ENCODE data around the gene FAT1.

The FAT1 gene

DNA sequence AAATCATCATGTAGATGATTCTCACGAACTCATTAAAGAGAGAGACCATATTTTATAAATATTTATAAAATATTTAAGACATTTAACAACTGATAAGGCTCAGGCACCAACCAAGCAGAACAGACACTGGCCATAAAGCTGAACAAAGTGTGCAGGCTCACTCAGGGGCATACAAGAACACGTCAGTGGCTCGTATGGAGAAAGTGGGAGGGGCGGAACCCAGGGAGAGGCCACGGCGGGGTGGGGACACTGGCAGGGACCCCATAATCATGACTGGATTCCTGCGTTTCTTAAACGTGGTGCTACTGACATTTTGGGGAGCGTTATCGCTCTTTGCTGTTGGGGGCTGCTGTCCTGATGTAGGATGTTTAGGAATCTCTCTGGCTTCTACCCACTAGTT, 31.3 kb upstream of the FAT1 start:
- DNase-seq: no peak

GRCh38 chr4:186752325-186752724, 28.7 kb upstream of the FAT1 start:
- no peak for DNase-seq

DNA sequence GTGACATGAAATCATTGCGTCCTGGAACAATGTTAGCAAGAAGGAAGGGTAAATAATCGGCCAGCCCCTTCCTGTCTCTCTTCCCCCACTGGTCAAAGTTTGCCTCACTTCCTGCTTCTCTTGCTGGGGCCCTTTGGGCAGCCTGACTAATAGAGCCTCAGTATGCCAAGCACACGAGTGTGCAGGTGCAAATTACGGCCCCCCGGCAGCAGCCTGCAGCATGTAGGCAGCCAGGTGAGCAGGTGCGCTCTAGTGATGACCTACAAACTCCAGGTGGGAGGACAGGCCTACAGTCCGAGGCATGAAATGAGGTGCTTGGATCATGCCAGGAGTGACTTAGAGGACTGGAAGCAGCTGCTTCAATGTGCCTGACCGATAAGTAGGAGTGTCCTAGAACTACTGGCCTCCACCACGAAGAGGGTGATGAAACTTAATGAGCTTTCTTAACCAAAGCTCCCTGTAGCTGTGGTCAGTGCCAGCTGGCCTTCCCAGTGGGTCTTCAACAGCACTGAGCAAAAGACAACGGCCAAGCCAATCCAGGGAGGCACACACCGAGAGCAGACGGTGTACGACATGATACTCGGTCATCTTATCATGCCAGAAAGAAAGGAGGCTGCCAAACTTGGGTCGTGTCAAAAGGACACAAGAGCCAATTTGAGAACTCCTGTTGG, 26.1 kb upstream of the FAT1 start:
- DNase-seq: no peak

- no peak for DNase-seq
Observed at GRCh38 chr4:186746581-186746980, 22.9 kb upstream of the FAT1 start.

GRCh38 chr4:186743261-186743660, 19.6 kb upstream of the FAT1 start:
- DNase-seq: no peak

- DNase-seq: peak; percentile 28
Observed at GRCh38 chr4:186740822-186741221, 17.2 kb upstream of the FAT1 start.

GRCh38 chr4:186739802-186740434, 16.3 kb upstream of the FAT1 start:
- DNase-seq: peak; percentile 80

GRCh38 chr4:186739317-186739716, 15.7 kb upstream of the FAT1 start:
- DNase-seq: no peak

DNA sequence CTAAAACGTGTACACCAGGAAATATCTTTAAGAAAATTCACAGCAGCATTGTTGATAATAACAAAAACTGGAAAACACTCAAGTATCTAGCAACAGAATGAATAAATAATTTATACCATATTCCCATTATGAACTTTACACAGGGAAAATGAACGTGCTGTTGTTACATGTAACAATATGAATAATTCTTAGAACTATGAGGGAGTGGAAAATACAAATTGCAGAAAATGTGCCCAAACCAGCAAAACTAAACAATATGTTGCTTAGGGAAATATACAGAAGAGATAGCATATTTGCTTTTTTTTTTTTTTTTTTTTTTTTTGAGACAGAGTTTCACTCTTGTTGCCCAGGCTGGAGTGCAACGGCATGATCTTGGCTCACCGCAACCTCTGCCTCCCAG, 14.8 kb upstream of the FAT1 start:
- no peak for DNase-seq

DNA sequence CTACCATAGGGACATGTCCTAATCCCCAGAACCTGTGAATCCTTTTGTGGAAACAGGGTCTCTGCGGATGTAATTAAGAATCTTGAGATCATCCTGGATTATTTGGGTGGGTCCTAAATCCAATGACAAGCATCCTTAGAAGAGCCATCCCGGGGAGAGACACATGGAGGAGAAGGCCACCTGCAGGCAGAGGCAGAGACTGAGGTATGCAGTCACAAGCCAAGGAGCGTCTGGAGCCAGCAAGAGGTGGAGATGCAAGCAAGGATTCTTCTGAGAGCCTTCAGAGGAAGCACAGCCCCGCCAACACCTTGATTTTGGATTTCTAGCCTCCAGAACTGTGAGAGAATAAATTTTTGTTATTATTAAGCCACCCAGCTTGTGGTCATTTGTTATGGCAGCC, 13.8 kb upstream of the FAT1 start:
- DNase-seq: no peak

GRCh38 chr4:186736466-186736865, 12.8 kb upstream of the FAT1 start:
- no peak for DNase-seq

GRCh38 chr4:186734251-186734650, 10.6 kb upstream of the FAT1 start:
- no peak for DNase-seq

GRCh38 chr4:186733778-186734177, 10.1 kb upstream of the FAT1 start:
- no peak for DNase-seq

- DNase-seq: no peak
Observed at GRCh38 chr4:186730621-186731020, 7.0 kb upstream of the FAT1 start.

GRCh38 chr4:186729856-186730255, 6.2 kb upstream of the FAT1 start:
- DNase-seq: no peak

DNA sequence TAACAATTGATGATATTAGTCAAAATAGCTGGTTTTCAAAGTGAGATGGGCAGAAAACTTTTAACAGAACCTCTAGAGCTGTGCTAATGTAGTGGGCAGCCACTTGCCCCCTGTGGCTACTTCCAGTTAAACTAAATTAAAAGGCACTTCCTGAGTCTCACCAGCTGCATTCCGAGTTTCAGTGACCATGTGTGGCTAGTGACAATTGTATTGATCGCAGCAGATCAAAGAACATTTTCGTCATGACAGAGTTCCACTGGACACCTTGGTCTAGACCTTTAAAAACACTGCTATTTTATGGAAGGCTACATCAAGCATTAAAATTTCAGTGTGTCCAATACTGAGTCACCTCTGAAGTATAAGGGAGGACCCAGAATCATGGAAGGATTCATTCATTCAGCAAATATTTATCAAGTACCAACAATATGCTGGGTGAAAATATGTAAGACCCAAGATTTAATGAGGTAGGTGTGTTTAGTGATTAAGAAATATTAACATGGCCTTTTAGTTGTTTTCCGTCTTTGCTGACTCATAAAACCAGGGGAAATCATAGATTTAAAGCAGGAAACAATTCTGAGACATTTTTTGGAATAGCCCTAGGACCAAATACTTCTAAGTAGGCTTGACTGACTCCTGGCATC, 5.1 kb upstream of the FAT1 start:
- DNase-seq: no peak

DNA sequence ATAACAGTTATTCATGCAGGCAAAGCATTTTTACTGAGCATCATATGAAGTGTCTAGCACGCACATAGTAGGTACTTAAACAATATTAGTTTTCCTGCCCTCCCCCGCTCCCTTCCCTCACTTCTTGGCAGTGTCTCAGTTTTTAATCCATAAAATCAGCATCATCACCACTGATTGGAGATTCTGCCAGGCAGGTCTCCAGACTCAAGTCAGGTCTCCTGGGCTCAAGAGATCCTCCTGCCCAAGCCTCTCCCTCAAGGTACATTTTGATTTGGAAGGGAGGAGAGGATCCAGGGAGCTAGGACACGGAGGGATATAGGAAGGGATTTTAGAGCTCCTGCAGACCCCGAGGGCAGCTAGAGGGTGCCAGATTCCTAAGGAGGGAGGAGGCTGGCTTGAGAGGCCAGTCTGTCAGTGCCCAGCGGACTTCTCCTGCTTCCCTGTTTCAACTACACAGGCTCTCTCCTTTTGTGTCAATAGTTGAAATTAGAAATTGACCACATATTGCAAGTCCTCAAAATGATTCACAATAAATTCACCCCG, 4.4 kb upstream of the FAT1 start:
- DNase-seq: no peak

- DNase-seq: no peak
Observed at GRCh38 chr4:186727169-186727976, 3.7 kb upstream of the FAT1 start.

GRCh38 chr4:186726426-186727168, 2.9 kb upstream of the FAT1 start:
- DNase-seq: no peak

DNA sequence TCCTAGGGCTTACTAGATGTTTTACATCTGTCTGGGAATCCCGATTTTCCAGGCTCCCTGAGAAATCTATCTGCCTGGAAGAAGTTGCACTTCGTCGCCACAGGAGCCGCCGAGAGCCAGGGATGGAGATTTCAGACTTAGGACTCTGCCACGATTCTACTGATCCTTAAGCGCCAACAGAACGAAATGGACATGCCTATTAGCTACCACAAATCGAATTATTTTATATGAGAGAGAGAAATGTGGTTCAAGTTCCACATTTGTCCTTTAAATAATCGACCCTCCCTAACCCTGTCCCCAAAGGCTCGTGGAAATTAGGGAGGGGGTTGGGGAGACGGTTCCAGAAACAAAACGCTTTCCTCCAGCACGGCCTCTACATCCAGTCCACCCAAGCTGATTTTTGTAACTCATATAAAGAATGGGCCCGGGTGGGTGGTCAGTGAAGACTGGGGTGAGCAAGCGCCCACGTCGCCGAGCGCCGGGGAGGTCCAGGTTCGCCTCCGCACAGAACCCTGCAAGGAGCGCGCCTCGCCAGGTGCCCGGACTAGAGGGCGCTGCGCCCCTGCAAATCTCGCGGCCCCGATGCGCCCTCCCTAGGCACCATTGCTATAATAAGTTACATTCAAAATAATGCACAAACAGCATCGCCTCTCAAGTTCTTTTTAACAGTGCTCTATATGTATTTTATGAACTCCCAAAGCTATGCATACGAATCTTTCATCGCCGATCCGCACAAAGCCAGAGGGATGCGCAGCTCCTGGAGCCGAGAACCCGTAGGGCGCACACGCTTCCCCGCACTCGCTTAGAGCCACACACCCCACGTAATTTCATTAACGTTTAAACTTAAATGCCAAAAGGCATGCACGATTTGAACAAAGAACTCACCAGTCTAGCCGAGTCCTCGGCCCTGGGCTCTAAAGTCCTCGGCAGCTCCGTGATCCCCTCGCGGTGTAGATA, 2.1 kb upstream of the FAT1 start:
- DNase-seq: peak; percentile 19

GRCh38 chr4:186724864-186725468, 1.3 kb upstream of the FAT1 start:
- DNase-seq: no peak

Measured in NCI-H524 treated with DMSO at 0.1 percent for 48 hours (cell line).